Right lobe of liver (tissue), 6 donors: ENCODE results near the gene RANBP1. TPM values are rescaled to one million over a fixed set of nuclear protein-coding genes. Genes with fewer than 3 reads are reported as not detected.
A peak's percentile ranks its signal among the peaks of the same experiment; 100 is the strongest.

Source experiments
- ATAC-seq, 4 donors: fragments of 200-7000 bp; cut with Tn5 transposase; one replicate each; pipeline ENCODE4 v1.9.1; 2020; ENCODE audit warnings: mild to moderate bottlenecking in 4 of 4, moderate library complexity in 4 of 4
- DNase-seq, 3 donors: peaks; one replicate each; pipeline ENCODE4 v3.0.0-alpha.2; 2020
- H3K27ac ChIP-seq, 3 donors: fragments of 200-600 bp; one replicate each; pipeline ENCODE4 v1.8.0; 2022
- H3K27me3 ChIP-seq, 2 donors: fragments of 200-600 bp; one replicate each; pipeline ENCODE4 v1.8.0; 2022
- H3K36me3 ChIP-seq, 4 donors: fragments of 200-600 bp; sonication (generic) in 1 of 4; one replicate each; pipeline versions ENCODE4 v1.5.1 to v1.8.0; 2017 to 2022; ENCODE audit warnings: control low read depth in 1 of 4
- H3K4me1 ChIP-seq, 4 donors: fragments of 200-600 bp; sonication (generic) in 1 of 4; one replicate each; pipeline versions ENCODE4 v1.5.1 to v1.8.0; 2017 to 2022; ENCODE audit warnings: control low read depth in 1 of 4
- H3K4me3 ChIP-seq, 3 donors: fragments of 200-600 bp; one replicate each; pipeline ENCODE4 v1.8.0; 2022
- H3K9me3 ChIP-seq, 4 donors: fragments of 200-600 bp; sonication (generic) in 1 of 4; one replicate each; pipeline versions ENCODE4 v1.5.1 to v1.8.0; 2017 to 2022; ENCODE audit warnings: control low read depth in 1 of 4
- POLR2A ChIP-seq: fragments of 450-650 bp; IDR thresholded peaks from one replicate; pipeline ENCODE4 v1.6.1; 2017; ENCODE audit warnings: antibody characterized with exemption, mild to moderate bottlenecking
- WGBS: methylation state at CpG from one replicate; pipeline ENCODE4 v1.1.6; 2018; ENCODE audit warnings: low coverage, low lambda C conversion rate; ENCODE audit not compliant: insufficient coverage; ENCODE audit errors: missing lambda C conversion rate; 5-methylcytosine and 5-hydroxymethylcytosine counted together
- intact Hi-C, 2 donors: fragments of 100-400 bp; cut with DNase I; formaldehyde crosslinking; loops; one replicate each; pipeline versions ENCODE4 v1.11.2 to v1.14.1; 2022
- total RNA-seq, 6 experiments: library from RNA; depleted of rRNA in 2 of 6; stranded (reverse); fragments of >200 nt in 2 of 6; fragmentation: NEBNext Ultra II Directional in 3 of 6; extraction: Animal tissue kit (Norgen Biotek cat#: 25700) in 3 of 6; gene quantifications; one replicate each; pipeline versions ENCODE4 v1.1.0 to v1.2.4, GENCODE V29; 2016 to 2023
- TF ChIP-seq, protein P1 (sequence below), 4 donors: fragments of 200-600 bp in 3 of 4; fragments of 450-650 bp in 1 of 4; IDR thresholded peaks; one replicate each; pipeline versions ENCODE4 v1.5.1 to v1.8.0; 2016 to 2022; ENCODE audit warnings: antibody characterized with exemption in 4 of 4, mild to moderate bottlenecking in 2 of 4
- donor health status: DM: no; HTN: yes; CAD: no.
- donor health status: DM: no; HTN: no; CAD: no.
- donor health status: DM: no; HTN: no; CAD: no.
- donor health status: DM: no; HTN: yes; CAD: no.
- donor health status: DM: no; HTN: yes; CAD: no.

Gene RANBP1
- total RNA-seq, 6 experiments from 2014 or later: 39.5 to 224 (median 52.2) TPM

DNA sequence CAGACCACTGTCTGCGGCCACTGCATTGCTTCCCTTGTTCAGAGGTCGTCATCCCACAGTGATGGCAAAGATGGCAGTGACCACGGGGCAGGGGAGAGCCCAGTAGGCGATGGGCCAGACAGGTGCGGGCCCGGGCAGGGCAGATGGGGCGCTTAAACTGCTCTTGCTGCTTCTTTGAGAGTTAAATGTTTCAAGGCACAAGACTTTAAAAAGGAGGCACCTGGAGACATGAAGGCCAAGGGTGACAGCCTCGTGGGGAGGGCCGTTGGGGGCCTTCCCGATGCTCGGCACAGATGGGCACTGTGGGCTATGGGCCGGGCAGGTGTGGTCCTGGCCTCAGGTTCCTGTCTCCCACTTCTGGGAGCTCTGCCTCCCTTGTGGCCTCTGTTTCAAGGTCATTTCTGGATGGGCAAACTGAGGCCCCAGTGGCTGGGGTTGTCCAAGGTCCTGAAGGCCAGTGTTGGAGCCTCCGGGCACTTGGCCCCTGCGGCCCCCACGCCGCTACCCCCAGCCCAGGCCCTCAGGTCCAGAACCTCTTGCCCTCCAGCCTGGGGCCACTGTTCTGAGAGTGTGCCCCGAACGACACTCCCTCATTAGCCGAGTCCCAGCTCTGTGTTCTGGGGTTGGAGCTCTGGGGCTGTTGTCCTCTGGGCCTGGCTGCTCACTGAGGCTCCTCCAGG is 51.9 kb downstream of the RANBP1 start:
- TF ChIP-seq POLR2A: no peak
- TF ChIP-seq, protein P1, sequence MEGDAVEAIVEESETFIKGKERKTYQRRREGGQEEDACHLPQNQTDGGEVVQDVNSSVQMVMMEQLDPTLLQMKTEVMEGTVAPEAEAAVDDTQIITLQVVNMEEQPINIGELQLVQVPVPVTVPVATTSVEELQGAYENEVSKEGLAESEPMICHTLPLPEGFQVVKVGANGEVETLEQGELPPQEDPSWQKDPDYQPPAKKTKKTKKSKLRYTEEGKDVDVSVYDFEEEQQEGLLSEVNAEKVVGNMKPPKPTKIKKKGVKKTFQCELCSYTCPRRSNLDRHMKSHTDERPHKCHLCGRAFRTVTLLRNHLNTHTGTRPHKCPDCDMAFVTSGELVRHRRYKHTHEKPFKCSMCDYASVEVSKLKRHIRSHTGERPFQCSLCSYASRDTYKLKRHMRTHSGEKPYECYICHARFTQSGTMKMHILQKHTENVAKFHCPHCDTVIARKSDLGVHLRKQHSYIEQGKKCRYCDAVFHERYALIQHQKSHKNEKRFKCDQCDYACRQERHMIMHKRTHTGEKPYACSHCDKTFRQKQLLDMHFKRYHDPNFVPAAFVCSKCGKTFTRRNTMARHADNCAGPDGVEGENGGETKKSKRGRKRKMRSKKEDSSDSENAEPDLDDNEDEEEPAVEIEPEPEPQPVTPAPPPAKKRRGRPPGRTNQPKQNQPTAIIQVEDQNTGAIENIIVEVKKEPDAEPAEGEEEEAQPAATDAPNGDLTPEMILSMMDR (IDR thresholded peaks at IDR 0.05): no peak
- intact Hi-C loops: no loop called here
- no peak overlapping the region for H3K27ac ChIP-seq
- no peak for DNase-seq
- WGBS: 67% methylated on average over 7 of the region's 19 CpGs
- no peaks in the 10 kb centered on the region for H3K36me3 ChIP-seq
- no peak overlapping the region for H3K4me3 ChIP-seq
- peaks cover 0 to 8% (median 0%) of the 10 kb centered on the region in 4 donors for H3K4me1 ChIP-seq
- H3K9me3 ChIP-seq: no peaks in the 10 kb centered on the region
- H3K27me3 ChIP-seq: no peaks in the 10 kb centered on the region
- no peak for ATAC-seq

DNA sequence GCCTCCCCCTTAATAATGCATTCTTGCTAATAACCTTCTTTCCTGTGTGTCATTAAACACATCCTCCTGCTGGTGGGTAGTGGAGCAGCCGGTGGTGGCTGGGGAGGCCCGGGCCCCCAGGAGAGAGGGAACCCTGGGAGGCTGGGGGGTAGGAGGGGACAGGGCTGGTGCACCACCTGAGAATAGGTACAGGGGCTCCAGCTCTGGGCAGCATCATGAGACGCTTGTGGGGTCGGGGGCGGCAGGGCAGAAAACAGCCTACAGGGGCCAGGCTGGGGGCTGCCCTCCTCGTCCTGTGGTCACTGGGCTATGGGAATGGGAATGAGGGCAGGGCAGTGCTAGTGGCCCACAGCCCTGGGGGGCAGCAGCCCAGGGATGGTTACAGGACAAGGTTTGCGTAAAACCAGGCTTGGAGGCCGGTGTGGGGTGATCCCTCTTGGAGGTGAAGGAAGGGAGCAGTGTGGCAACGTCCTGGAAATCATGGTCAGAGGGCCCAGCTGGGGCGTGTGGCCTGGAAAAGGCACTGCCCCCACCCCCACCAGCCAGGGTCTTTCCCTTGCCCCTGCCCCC is 53.4 kb downstream of the RANBP1 start:
- H3K9me3 ChIP-seq: no peaks in the 10 kb centered on the region
- TF ChIP-seq POLR2A: no peak
- DNase-seq (no peak), ATAC-seq (no peak)
- H3K36me3 ChIP-seq: no peaks in the 10 kb centered on the region
- H3K4me3 ChIP-seq: no peak overlapping the region
- no peak overlapping the region for H3K27ac ChIP-seq
- 70% methylated on average over 4 of the region's 10 CpGs for WGBS
- peaks cover 0 to 21% (median 6%) of the 10 kb centered on the region in 4 donors for H3K4me1 ChIP-seq
- intact Hi-C loops: no loop called here
- H3K27me3 ChIP-seq: no peaks in the 10 kb centered on the region

DNA sequence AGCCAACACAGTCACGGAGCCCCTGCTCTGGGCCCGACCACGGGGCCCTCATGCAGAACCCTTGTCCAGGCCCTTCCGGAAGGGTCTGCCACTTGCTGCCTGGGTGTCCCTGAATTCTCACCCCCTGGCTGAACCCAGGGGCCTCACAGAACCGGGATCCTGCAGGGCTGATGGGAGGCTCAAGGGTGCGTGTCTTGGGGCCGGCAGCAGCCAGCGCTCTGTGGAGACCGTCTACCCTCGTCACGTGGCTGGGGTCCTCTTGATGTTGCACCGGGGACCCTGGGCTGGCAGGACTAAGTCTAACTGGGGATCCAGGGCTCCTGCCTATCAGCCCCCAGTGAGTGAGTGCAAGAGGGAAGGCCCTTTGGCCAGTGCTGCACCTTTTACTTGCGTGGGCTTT is 54.3 kb downstream of the RANBP1 start:
- no peak overlapping the region for H3K27ac ChIP-seq
- H3K27me3 ChIP-seq: no peaks in the 10 kb centered on the region
- DNase-seq (no peak), ATAC-seq (no peak)
- 83% methylated on average over 1 of the region's 13 CpGs for WGBS
- TF ChIP-seq, protein P1 (IDR thresholded peaks at IDR 0.05): no peak
- TF ChIP-seq POLR2A: no peak
- intact Hi-C loops: no loop called here
- peaks cover 0 to 26% (median 6%) of the 10 kb centered on the region in 4 donors for H3K4me1 ChIP-seq
- H3K36me3 ChIP-seq: no peaks in the 10 kb centered on the region
- no peaks in the 10 kb centered on the region for H3K9me3 ChIP-seq
- H3K4me3 ChIP-seq: no peak overlapping the region

DNA sequence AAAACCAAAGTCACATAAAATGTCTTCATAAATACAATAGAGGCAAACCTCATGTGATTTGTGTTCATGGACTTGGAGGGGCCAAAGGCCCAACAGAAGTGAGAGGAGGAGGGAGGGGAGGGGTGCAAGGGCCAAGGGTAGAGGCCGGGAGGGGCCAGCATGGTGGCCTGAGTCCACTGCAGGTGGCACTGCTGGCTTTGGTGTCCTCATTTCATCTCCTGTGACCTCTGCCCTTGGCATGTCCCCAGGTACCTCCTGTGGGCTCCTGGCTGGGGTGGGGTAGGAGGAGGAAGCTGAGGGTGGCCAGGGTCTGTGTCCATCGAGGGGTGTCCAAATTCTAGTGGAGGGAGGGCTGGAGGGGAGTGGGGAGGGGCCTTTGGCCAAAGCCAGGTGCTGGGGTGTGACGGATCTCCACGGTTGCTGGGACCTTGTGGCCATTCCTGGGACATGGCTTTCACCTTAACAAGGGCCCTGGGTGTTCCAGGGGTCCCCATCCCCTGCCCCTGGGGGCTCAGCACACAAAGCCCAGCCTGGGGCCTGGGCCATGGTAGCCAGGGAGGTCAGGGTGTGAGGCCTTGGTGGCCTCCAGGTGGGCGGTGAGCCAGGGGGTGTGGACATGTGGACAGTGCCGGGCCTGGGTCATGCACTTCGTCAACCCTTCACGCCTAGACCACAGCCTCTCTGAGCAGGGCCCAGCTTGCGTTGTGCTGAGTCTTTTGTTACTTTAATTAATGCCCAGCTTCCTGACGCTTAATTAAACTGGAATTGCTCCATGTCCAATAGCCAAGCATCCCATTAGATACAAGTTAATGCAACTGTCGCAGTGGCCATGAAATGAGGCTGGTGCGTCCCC is 55.6 kb downstream of the RANBP1 start:
- H3K4me3 ChIP-seq: no peak overlapping the region
- DNase-seq: peak in 1 of 3 donors; percentile 66
- 79% methylated on average over 11 of the region's 12 CpGs for WGBS
- no peaks in the 10 kb centered on the region for H3K27me3 ChIP-seq
- peak; percentile 44 to 49 (median 46) for ATAC-seq
- TF ChIP-seq POLR2A: no peak
- TF ChIP-seq, protein P1 (IDR thresholded peaks at IDR 0.05): peak in 3 of 4 donors; percentile 14 to 30 (median 22)
- peaks cover 0 to 26% (median 6%) of the 10 kb centered on the region in 4 donors for H3K4me1 ChIP-seq
- intact Hi-C loops: no loop called here
- no peaks in the 10 kb centered on the region for H3K36me3 ChIP-seq
- H3K27ac ChIP-seq: no peak overlapping the region
- no peaks in the 10 kb centered on the region for H3K9me3 ChIP-seq
